ENCODE results near the gene SKOR2.
"Not testable (repeated sequence)": the region's sequence is repeated elsewhere in the genome, so short reads cannot be mapped to it uniquely, and the experiment has no call there.

The SKOR2 gene

GRCh38 chr18:47254341-47254939 is 3.0 kb upstream of the SKOR2 start:
- DNase-seq: no peak

GRCh38 chr18:47253101-47253654 is 1.7 kb upstream of the SKOR2 start:
- DNase-seq: no peak

- DNase-seq: no peak
Observed at GRCh38 chr18:47250391-47251046, 941 bp downstream of the SKOR2 start.

GRCh38 chr18:47249314-47249981 is 2.0 kb downstream of the SKOR2 start:
- no peak for DNase-seq

GRCh38 chr18:47248604-47249313 is 2.7 kb downstream of the SKOR2 start:
- DNase-seq: no peak

- no peak for DNase-seq
Observed at GRCh38 chr18:47248115-47248603, 3.3 kb downstream of the SKOR2 start.

- DNase-seq: no peak
Observed at GRCh38 chr18:47247416-47248114, 3.9 kb downstream of the SKOR2 start.

- DNase-seq: no peak
Observed at GRCh38 chr18:47247036-47247415, 4.4 kb downstream of the SKOR2 start.

- DNase-seq: no peak
Observed at GRCh38 chr18:47246027-47246971, 5.2 kb downstream of the SKOR2 start.

GRCh38 chr18:47244086-47244485 is 7.4 kb downstream of the SKOR2 start:
- no peak for DNase-seq

GRCh38 chr18:47235096-47235495 is 16.4 kb downstream of the SKOR2 start:
- no peak for DNase-seq

GRCh38 chr18:47226660-47227059 is 24.8 kb downstream of the SKOR2 start:
- DNase-seq: no peak

- peak; percentile 91 for DNase-seq
Observed at GRCh38 chr18:47215554-47216138, 35.8 kb downstream of the SKOR2 start.

- no peak for DNase-seq
Observed at GRCh38 chr18:47209171-47209570, 42.3 kb downstream of the SKOR2 start.

- DNase-seq: no peak
Observed at GRCh38 chr18:47206945-47207637, 44.4 kb downstream of the SKOR2 start.

GRCh38 chr18:47204908-47205522 is 46.4 kb downstream of the SKOR2 start:
- DNase-seq: peak; percentile 56

GRCh38 chr18:47203626-47204464 is 47.6 kb downstream of the SKOR2 start:
- no peak for DNase-seq

- not testable (repeated sequence) for DNase-seq
Observed at GRCh38 chr18:47195961-47196360, 55.5 kb downstream of the SKOR2 start.

GRCh38 chr18:47191961-47192360 is 59.5 kb downstream of the SKOR2 start:
- DNase-seq: no peak
